Measurements from ENCODE around the gene ARHGAP30.

The ARHGAP30 gene

DNA sequence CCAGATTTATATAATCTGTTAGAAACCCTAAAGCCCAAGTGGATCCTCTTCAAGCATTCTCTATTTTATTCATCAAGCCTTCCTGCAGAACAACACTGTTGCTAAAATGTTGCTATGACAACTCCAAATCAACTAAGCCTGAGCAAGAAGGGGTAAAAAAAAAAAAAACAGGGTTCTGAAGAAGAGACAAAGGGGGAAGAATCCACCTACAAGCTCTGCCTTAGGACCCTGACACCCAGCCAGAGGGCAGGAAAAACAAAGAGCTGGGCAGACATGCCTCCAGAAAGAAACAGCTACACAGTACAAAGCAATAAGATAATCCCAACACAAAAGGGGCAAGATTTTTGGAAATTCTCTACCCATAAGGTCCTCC lies 25.2 kb downstream of the ARHGAP30 start:
- DNase-seq (ENCODE audit: low read depth, low spot score), result no peak
- in situ Hi-C loops (cut with HindIII; ENCODE audit: low sequenced_read_pairs), result loop anchor here (25.0 kb wide), 1 partner anchor 93 kb away; the partner anchor contains the start of gene DEDD
- H3K4me3 ChIP-seq (ENCODE audit: low read depth, low read length), result peak overlapping the region; percentile 85
- TF ChIP-seq, protein P1, sequence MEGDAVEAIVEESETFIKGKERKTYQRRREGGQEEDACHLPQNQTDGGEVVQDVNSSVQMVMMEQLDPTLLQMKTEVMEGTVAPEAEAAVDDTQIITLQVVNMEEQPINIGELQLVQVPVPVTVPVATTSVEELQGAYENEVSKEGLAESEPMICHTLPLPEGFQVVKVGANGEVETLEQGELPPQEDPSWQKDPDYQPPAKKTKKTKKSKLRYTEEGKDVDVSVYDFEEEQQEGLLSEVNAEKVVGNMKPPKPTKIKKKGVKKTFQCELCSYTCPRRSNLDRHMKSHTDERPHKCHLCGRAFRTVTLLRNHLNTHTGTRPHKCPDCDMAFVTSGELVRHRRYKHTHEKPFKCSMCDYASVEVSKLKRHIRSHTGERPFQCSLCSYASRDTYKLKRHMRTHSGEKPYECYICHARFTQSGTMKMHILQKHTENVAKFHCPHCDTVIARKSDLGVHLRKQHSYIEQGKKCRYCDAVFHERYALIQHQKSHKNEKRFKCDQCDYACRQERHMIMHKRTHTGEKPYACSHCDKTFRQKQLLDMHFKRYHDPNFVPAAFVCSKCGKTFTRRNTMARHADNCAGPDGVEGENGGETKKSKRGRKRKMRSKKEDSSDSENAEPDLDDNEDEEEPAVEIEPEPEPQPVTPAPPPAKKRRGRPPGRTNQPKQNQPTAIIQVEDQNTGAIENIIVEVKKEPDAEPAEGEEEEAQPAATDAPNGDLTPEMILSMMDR (IDR thresholded peaks at IDR 0.05; ENCODE audit: low read depth, low read length), result no peak

DNA sequence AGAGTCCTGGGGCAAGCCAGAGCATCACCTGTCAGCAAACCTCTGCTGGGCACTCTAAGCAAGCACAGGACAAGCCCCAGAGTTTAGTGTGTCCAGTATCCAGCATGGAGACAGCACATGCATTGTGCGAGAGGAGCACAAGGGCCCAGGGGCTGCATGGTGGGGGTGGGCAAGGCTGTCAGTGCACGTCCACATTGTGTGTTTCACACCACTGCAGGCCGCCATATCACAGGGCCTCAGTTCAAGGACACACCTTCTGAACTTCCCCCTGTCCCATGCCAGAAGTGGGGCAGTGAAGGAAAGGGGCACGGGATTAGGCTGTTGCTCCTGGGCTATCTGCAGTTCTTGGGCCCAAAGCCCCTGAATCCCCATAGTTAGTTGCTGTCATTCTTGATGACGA lies 30.1 kb downstream of the ARHGAP30 start:
- no peak for DNase-seq (ENCODE audit: low read depth, low spot score)
- H3K4me3 ChIP-seq (ENCODE audit: low read depth, low read length), result no peak overlapping the region
- TF ChIP-seq, protein P1 (IDR thresholded peaks at IDR 0.05; ENCODE audit: low read depth, low read length), result no peak
- in situ Hi-C loops (cut with HindIII; ENCODE audit: low sequenced_read_pairs), result loop anchor here (25.0 kb wide), 1 partner anchor 98 kb away; the partner anchor contains the start of gene DEDD

DNA sequence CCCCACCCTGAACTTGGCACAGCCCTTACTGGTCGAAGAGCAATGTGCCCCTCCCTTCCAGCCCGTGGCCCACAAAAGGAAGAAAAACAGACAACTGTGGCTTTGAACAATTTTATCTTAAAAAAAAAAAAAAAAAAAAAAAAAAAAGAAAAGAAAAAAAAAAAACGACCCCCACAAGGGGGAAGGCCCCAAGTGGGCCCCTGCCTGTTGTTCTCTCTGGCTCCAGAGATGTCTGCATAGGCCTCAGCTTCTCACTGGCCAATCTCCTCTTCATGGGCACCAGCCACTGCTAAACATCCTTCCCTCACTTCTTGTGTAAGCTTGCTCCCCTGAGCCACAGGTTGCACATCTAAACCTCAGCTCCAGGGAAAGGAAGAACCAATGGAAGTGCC lies 30.5 kb downstream of the ARHGAP30 start:
- TF ChIP-seq, protein P1 (IDR thresholded peaks at IDR 0.05; ENCODE audit: low read depth, low read length), result no peak
- peak overlapping the region; percentile 39 for H3K4me3 ChIP-seq (ENCODE audit: low read depth, low read length)
- in situ Hi-C loops (cut with HindIII; ENCODE audit: low sequenced_read_pairs), result loop anchor here (25.0 kb wide), 1 partner anchor 98 kb away; the partner anchor contains the start of gene DEDD
- DNase-seq (ENCODE audit: low read depth, low spot score), result no peak

DNA sequence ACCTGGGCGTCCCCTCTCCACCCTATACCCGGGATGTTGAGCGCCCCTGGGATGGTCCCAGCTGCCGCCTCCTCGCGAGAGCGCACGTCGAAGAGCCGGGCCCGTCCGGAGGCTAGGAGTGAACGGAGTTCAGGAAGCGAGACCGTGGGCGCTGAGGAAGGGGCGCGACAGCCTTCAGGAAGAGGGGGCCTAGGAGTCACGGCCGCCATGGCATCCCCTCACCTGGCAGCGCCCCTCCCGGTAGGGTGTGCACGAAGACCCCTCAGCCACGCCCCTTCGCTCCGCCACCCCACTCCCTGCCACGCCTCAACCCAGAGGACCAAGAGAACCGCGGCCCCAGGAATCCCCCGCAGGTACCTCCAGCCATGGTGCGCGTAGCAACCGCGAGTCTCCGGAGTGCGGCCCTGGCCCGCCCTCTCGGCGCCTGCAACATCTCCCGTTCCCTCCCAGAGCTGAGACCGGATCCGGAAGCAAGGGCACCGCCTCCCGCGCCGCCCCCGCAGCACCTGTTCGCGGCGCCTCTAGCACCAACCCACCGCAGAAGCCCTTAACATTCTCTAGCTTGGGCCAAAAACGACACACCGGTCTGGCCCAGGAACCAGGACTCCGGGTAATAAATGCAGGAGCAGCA lies 31.1 kb downstream of the ARHGAP30 start, which contains the start of gene TSTD1:
Gene TSTD1 (minus strand): TSS at position 442 of the 631 bp plus-strand sequence. CDS start 75 bp downstream, at position 367.
- DNase-seq (ENCODE audit: low read depth, low spot score), result no peak
- in situ Hi-C loops (cut with HindIII; ENCODE audit: low sequenced_read_pairs), result loop anchor here (25.0 kb wide), 1 partner anchor 99 kb away; the partner anchor contains the start of gene DEDD
- TF ChIP-seq, protein P1 (IDR thresholded peaks at IDR 0.05; ENCODE audit: low read depth, low read length), result no peak
- H3K4me3 ChIP-seq (ENCODE audit: low read depth, low read length), result peak within 1 kb of the TSS; percentile 39

DNA sequence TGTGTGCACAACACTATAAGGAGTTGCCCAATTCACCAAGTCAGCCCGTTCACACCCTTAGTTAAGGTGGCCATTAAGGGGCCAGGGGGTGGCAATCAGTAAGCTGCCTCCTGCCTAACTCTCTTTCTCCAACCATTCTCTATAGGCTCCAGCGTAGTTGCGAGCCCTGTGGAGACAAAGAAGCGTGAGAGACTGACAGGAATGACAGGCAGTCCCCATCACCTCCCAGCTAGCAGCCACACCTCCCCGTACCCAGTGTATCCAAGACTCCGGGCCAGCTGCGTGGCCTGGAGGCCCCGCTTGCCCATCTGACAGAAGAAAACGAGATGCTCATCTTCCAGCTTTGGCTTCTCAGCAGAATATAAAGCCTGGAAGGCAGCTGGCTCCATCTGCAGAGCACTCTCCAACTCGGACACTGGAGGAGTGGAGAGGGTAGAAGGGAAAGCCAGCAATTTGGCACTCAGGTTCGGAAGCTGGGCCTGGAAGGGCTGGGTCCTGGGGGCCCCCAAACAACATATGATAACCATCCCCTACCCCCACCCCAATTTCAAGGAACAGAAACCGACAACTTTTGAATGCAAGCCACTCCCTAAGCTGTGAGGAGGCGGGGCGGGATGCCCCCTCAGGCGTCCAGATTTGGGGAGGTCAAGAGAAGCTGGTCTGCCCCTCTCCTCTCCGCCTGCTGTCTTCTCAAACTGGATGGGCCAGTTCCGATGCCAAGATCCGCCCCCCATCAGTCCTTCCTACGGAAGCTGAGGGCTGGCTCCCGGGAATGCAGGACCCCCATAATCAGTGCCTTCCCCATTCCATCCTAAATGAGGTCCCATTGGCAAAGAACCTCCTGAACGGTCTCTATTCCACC lies 31.8 kb downstream of the ARHGAP30 start:
- no peak for DNase-seq (ENCODE audit: low read depth, low spot score)
- peak overlapping the region; percentile 39 for H3K4me3 ChIP-seq (ENCODE audit: low read depth, low read length)
- in situ Hi-C loops (cut with HindIII; ENCODE audit: low sequenced_read_pairs), result loop anchor here (25.0 kb wide), 1 partner anchor 99 kb away; the partner anchor contains the start of gene DEDD
- TF ChIP-seq, protein P1 (IDR thresholded peaks at IDR 0.05; ENCODE audit: low read depth, low read length), result no peak

DNA sequence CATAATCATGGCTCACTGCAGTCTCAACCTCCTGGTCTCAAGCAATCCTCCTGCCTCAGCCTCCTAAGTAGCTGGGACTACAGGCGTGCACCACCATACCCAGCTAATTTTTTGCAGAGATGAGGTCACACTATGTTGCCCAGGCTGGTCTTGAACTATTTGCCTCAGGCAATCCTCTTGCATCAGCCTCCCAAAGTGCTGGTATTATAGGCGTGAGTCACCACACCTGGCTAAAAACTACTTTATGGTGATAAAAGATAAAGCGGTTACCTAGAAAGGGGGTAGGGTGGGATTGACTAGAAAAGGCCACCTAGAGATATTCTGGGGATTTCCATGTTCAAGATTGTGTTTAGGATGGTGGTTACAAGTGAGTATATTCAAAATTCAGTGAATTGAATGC lies 35.9 kb downstream of the ARHGAP30 start:
- in situ Hi-C loops (cut with HindIII; ENCODE audit: low sequenced_read_pairs), result loop anchor here (25.0 kb wide), 1 partner anchor 104 kb away; the partner anchor contains the start of gene DEDD
- H3K4me3 ChIP-seq (ENCODE audit: low read depth, low read length), result no peak overlapping the region
- TF ChIP-seq, protein P1 (IDR thresholded peaks at IDR 0.05; ENCODE audit: low read depth, low read length), result no peak
- DNase-seq (ENCODE audit: low read depth, low spot score), result no peak

Measured in astrocyte of the spinal cord (primary cell).